ENCODE data around the gene MRPL22.
"Not testable (repeated sequence)": the region's sequence is repeated elsewhere in the genome, so short reads cannot be mapped to it uniquely, and the experiment has no call there.

Gene MRPL22

DNA sequence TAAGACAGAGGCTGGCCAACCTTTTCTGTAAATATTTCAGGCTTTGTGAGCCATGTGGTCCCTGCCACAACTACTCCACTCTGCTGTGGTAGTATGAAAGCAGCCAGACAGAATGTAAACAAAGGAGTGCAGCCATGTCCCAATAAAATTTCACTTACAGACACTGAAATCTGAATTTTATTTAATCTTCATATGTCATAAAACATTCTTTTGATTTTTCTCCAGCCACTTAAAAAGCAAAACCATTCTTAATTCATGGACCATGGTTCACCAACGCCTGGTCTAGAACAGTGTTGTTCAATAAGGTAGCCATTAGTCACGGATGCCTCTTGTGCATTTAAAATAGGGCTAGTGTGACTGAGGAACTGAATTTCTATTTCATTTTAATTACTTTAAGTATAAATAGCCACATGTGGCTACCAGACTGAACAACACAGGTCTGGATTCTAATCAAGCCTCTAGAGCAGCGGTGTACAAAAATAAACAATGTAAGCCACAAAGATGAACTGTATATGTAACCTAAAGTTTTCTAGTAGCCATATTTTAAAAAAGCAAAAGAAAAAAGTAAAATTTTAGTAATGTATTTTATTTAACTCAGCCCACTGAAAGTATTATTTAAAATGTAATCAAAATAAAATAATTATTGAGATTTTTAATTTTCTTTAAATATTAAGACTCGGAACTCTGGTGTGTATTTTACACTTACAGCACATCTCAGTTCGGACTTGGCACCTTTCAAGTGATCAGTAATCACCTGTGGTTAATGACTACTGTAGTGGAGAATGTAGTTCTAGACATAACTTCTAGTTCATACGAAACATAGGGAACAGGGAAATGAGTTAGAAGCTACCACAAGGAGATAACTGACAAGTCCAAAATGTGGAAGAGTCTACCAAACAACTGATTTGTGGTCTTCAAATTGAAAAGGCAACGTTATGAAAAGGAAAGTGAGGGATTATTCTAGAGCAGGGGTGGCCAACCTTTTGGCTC is 17.1 kb upstream of the MRPL22 start:
- DNase-seq (ENCODE audit: extremely low spot score): no peak
- CTCF ChIA-PET: no interaction called here
- TF ChIP-seq, protein P1, sequence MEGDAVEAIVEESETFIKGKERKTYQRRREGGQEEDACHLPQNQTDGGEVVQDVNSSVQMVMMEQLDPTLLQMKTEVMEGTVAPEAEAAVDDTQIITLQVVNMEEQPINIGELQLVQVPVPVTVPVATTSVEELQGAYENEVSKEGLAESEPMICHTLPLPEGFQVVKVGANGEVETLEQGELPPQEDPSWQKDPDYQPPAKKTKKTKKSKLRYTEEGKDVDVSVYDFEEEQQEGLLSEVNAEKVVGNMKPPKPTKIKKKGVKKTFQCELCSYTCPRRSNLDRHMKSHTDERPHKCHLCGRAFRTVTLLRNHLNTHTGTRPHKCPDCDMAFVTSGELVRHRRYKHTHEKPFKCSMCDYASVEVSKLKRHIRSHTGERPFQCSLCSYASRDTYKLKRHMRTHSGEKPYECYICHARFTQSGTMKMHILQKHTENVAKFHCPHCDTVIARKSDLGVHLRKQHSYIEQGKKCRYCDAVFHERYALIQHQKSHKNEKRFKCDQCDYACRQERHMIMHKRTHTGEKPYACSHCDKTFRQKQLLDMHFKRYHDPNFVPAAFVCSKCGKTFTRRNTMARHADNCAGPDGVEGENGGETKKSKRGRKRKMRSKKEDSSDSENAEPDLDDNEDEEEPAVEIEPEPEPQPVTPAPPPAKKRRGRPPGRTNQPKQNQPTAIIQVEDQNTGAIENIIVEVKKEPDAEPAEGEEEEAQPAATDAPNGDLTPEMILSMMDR (IDR thresholded peaks at IDR 0.05; ENCODE audit: control extremely low read depth, extremely low read depth, low read depth, missing control alignments): no peak
- POLR2A ChIA-PET: no interaction called here

GRCh38 chr5:154933537-154933936 is 7.3 kb upstream of the MRPL22 start:
- TF ChIP-seq, protein P1 (IDR thresholded peaks at IDR 0.05; ENCODE audit: control extremely low read depth, extremely low read depth, low read depth, missing control alignments): no peak
- ChIA-PET POLR2A (no interaction called here), CTCF (interaction anchor here (1.1 to 1.5 kb wide), 3 partner anchors 11 to 16 kb away, joined by 3 to 6 read pairs (median 3); no protein-coding TSS in a partner anchor)
- no peak for DNase-seq (ENCODE audit: extremely low spot score)

DNA sequence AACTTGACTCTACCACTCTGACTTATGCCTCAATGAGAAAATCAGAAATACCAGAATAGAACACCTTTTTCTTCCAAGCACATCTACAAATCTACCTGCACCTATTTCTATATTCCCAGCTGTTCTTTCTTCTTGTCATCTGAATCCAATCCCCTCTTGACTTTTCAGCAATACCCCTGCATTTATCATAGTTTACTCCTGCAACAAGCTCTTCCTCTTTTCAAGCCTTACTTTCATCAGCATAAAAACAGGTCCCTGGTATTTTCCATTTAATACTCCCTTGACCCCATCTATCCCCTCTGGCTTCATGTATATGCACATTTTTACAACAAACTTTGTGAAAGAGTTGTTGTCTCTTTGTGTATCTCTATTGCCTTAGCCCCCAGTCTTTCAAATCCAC is 6.0 kb upstream of the MRPL22 start:
- no peak for DNase-seq (ENCODE audit: extremely low spot score)
- TF ChIP-seq, protein P1 (IDR thresholded peaks at IDR 0.05; ENCODE audit: control extremely low read depth, extremely low read depth, low read depth, missing control alignments): no peak
- ChIA-PET CTCF (no interaction called here), POLR2A (no interaction called here)

DNA sequence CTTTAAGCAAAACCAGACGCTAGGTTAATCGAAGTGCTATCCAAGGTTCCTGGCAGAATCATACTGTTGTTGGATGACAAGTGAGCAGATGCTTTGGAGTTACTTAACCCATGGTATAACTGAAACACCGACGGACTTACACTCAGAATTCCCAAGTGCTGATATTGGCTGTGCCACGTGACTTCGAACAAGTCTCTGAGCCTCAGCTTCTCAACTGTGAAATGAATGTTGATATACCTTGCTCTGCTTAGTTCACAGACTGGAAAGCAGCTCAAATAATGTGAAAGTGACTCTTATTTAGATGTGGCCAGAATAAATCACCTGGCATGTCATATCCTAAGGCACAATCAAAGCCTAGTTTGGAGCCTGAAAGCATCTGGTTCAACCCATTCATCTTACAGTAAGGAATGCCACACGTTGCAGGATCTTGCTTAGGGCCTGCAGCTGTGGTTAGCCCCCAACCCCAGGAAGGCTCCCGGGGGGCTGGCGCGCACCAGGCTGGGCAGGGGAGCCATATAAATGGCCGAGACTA is 3.6 kb upstream of the MRPL22 start:
- ChIA-PET POLR2A (interaction anchor here (1.2 kb wide), 1 partner anchor 9 kb away, joined by 3 read pairs; no protein-coding TSS in a partner anchor), CTCF (interaction anchor here (0.8 to 1.8 kb wide), 6 partner anchors 9 to 149 kb away, joined by 3 to 7 read pairs (median 3); no protein-coding TSS in a partner anchor)
- TF ChIP-seq, protein P1 (IDR thresholded peaks at IDR 0.05; ENCODE audit: control extremely low read depth, extremely low read depth, low read depth, missing control alignments): no peak
- no peak for DNase-seq (ENCODE audit: extremely low spot score)

GRCh38 chr5:154937718-154938466 is 3.0 kb upstream of the MRPL22 start, which contains the start of gene GEMIN5:
Gene GEMIN5 (minus strand): TSS chr5:154938211. CDS start chr5:154938133, 78 bp downstream.
- CTCF ChIA-PET: interaction anchor here (0.6 to 1.8 kb wide), 6 partner anchors 10 to 150 kb away, joined by 3 to 7 read pairs (median 3); no protein-coding TSS in a partner anchor
- peak; percentile 94 for DNase-seq (ENCODE audit: extremely low spot score)
- POLR2A ChIA-PET: interaction anchor here (1.2 kb wide), 1 partner anchor 10 kb away, joined by 3 read pairs; no protein-coding TSS in a partner anchor
- TF ChIP-seq, protein P1 (IDR thresholded peaks at IDR 0.05; ENCODE audit: control extremely low read depth, extremely low read depth, low read depth, missing control alignments): no peak

GRCh38 chr5:154939387-154939786 is 1.5 kb upstream of the MRPL22 start:
- CTCF ChIA-PET; POLR2A ChIA-PET; DNase-seq (ENCODE audit: extremely low spot score): not testable (repeated sequence)

Data from GM10248 (cell line).